ENCODE data around the gene TM4SF5.

TM4SF5 gene

GRCh38 chr17:4743216-4743615, 28.5 kb upstream of the TM4SF5 start:
- Histone ChIP-seq H4K20me1 (ENCODE audit: low read depth, low read length) (no peaks in the 10 kb centered on the region), H3K27ac (ENCODE audit: low read depth, low read length) (no peak overlapping the region), H3F3A (ENCODE audit: insufficient read depth) (no peaks in the 10 kb centered on the region), H3K79me2 (ENCODE audit: insufficient read depth, low read length) (no peaks in the 10 kb centered on the region), H3K36me3 (ENCODE audit: low read length) (no peaks in the 10 kb centered on the region), H3K4me2 (ENCODE audit: low read depth, low read length, poor library complexity, severe bottlenecking) (no peak overlapping the region), H2AFZ (ENCODE audit: low read depth, low read length, severe bottlenecking) (no peak overlapping the region), H3K4me3 (ENCODE audit: insufficient read depth, low read length, poor library complexity, severe bottlenecking) (no peak overlapping the region), H3K27me3 (ENCODE audit: low read length) (no peaks in the 10 kb centered on the region), H3K9me3 (ENCODE audit: insufficient read depth, low read length) (no peaks in the 10 kb centered on the region), H3K9me2 (replicated peaks; ENCODE audit: insufficient read depth, low read length) (no peaks in the 10 kb centered on the region), H3K9ac (ENCODE audit: low read length) (no peak overlapping the region)
- no peak for TF ChIP-seq CTCF (IDR thresholded peaks at IDR 0.05; ENCODE audit: insufficient read depth, low read length, poor library complexity, severe bottlenecking)
- no peak for TF ChIP-seq EZH2phosphoT487 (conservative IDR thresholded peaks at IDR 0.05; ENCODE audit: low read length)

GRCh38 chr17:4743898-4744297, 27.8 kb upstream of the TM4SF5 start:
- no peaks in the 10 kb centered on the region for H3K79me2 ChIP-seq (ENCODE audit: insufficient read depth, low read length)
- no peaks in the 10 kb centered on the region for H3K36me3 ChIP-seq (ENCODE audit: low read length)
- H3K4me2 ChIP-seq (ENCODE audit: low read depth, low read length, poor library complexity, severe bottlenecking): no peak overlapping the region
- H3F3A ChIP-seq (ENCODE audit: insufficient read depth): no peaks in the 10 kb centered on the region
- no peak overlapping the region for H3K9ac ChIP-seq (ENCODE audit: low read length)
- TF ChIP-seq CTCF (IDR thresholded peaks at IDR 0.05; ENCODE audit: insufficient read depth, low read length, poor library complexity, severe bottlenecking) (no peak), EZH2phosphoT487 (conservative IDR thresholded peaks at IDR 0.05; ENCODE audit: low read length) (no peak)
- H3K9me3 ChIP-seq (ENCODE audit: insufficient read depth, low read length): no peaks in the 10 kb centered on the region
- H2AFZ ChIP-seq (ENCODE audit: low read depth, low read length, severe bottlenecking): no peak overlapping the region
- H3K27me3 ChIP-seq (ENCODE audit: low read length): no peaks in the 10 kb centered on the region
- H3K4me3 ChIP-seq (ENCODE audit: insufficient read depth, low read length, poor library complexity, severe bottlenecking): no peak overlapping the region
- no peaks in the 10 kb centered on the region for H3K9me2 ChIP-seq (replicated peaks; ENCODE audit: insufficient read depth, low read length)
- H4K20me1 ChIP-seq (ENCODE audit: low read depth, low read length): no peaks in the 10 kb centered on the region
- no peak overlapping the region for H3K27ac ChIP-seq (ENCODE audit: low read depth, low read length)

- Histone ChIP-seq H3K4me3 (ENCODE audit: insufficient read depth, low read length, poor library complexity, severe bottlenecking) (no peak overlapping the region), H3K9ac (ENCODE audit: low read length) (no peak overlapping the region), H2AFZ (ENCODE audit: low read depth, low read length, severe bottlenecking) (no peak overlapping the region), H3K36me3 (ENCODE audit: low read length) (no peaks in the 10 kb centered on the region), H3K4me2 (ENCODE audit: low read depth, low read length, poor library complexity, severe bottlenecking) (no peak overlapping the region), H3K27me3 (ENCODE audit: low read length) (no peaks in the 10 kb centered on the region), H3K9me2 (replicated peaks; ENCODE audit: insufficient read depth, low read length) (no peaks in the 10 kb centered on the region), H3K9me3 (ENCODE audit: insufficient read depth, low read length) (no peaks in the 10 kb centered on the region), H4K20me1 (ENCODE audit: low read depth, low read length) (no peaks in the 10 kb centered on the region), H3K79me2 (ENCODE audit: insufficient read depth, low read length) (no peaks in the 10 kb centered on the region), H3F3A (ENCODE audit: insufficient read depth) (no peaks in the 10 kb centered on the region), H3K27ac (ENCODE audit: low read depth, low read length) (no peak overlapping the region)
- no peak for TF ChIP-seq CTCF (IDR thresholded peaks at IDR 0.05; ENCODE audit: insufficient read depth, low read length, poor library complexity, severe bottlenecking)
- no peak for TF ChIP-seq EZH2phosphoT487 (conservative IDR thresholded peaks at IDR 0.05; ENCODE audit: low read length)
Measured at GRCh38 chr17:4744999-4745969, 26.4 kb upstream of the TM4SF5 start.
